MCF 10A (cell line): Measurements from ENCODE around the gene SUSD3. TPM values are rescaled to one million over a fixed set of nuclear protein-coding genes. Genes with fewer than 3 reads are reported as not detected.

Experiments
- BruUV-seq: library from RNA; stranded (reverse); fragments of 400-500 nt; replicated peaks from 2 replicates; lab custom pipeline; 2021; lab: Mats Ljungman, UMichigan
- CTCF ChIA-PET: fragments of 300-600 bp; sonication (Branson Sonifier 250); formaldehyde crosslinking; extraction: SDS; loops from one replicate; lab custom pipeline; 2021; ENCODE audit warnings: antibody characterized with exemption, inconsistent platforms; lab: Yijun Ruan, JAX
- POLR2A ChIA-PET: fragments of 300-600, 350-650 bp; sonication (Branson Sonifier 250); formaldehyde crosslinking; extraction: SDS; loops from one replicate; lab custom pipeline; 2020; ENCODE audit warnings: antibody characterized with exemption, inconsistent platforms; lab: Yijun Ruan, JAX
- DNase-seq: peaks from one replicate; pipeline ENCODE4 v3.0.0-alpha.2; 2018; ENCODE audit not compliant: unreplicated experiment
- H3K27ac Mint-ChIP-seq: one replicate; pipeline ENCODE4 v1.8.0; 2022; ENCODE audit warnings: mild to moderate bottlenecking, low read depth, mixed read lengths; ENCODE audit not compliant: unreplicated experiment
- H3K27me3 Mint-ChIP-seq: one replicate; pipeline ENCODE4 v1.8.0; 2022; ENCODE audit warnings: mixed read lengths; ENCODE audit not compliant: insufficient read depth, unreplicated experiment
- H3K36me3 Mint-ChIP-seq: one replicate; pipeline ENCODE4 v1.8.0; 2022; ENCODE audit warnings: mild to moderate bottlenecking, moderate library complexity, mixed read lengths; ENCODE audit not compliant: insufficient read depth, unreplicated experiment
- H3K4me1 Mint-ChIP-seq: one replicate; pipeline ENCODE4 v1.8.0; 2022; ENCODE audit warnings: mixed read lengths; ENCODE audit not compliant: insufficient read depth, unreplicated experiment
- H3K4me3 Mint-ChIP-seq: one replicate; pipeline ENCODE4 v1.8.0; 2022; ENCODE audit warnings: mild to moderate bottlenecking, moderate library complexity, mixed read lengths; ENCODE audit not compliant: unreplicated experiment
- H3K9me3 Mint-ChIP-seq: one replicate; pipeline ENCODE4 v1.8.0; 2022; ENCODE audit warnings: mixed read lengths; ENCODE audit not compliant: unreplicated experiment
- CTCF ChIP-seq: fragments of 200-600 bp; IDR thresholded peaks from one replicate; pipeline ENCODE4 v1.8.0; 2022; ENCODE audit warnings: antibody characterized with exemption, mild to moderate bottlenecking; ENCODE audit not compliant: unreplicated experiment
- intact Hi-C: fragments of 100-400 bp; cut with micrococcal nuclease; formaldehyde crosslinking; loops from 2 replicates; pipeline ENCODE4 v1.14.1; 2022
- total RNA-seq: library from RNA; stranded (reverse); gene quantifications from 2 replicates; pipeline ENCODE4 v1.2.3, GENCODE V29; 2022

SUSD3 gene
- total RNA-seq, 1 experiment from 2014 or later, result not detected

- POLR2A ChIA-PET, result interaction anchor here (0.6 to 2.1 kb wide), 4 partner anchors 9 to 470 kb away, joined by 3 to 10 read pairs (median 6); no protein-coding TSS in a partner anchor
- CTCF ChIA-PET, result interaction anchor here (0.6 to 5.8 kb wide), 13 partner anchors 9 to 970 kb away, joined by 3 to 35 read pairs (median 4); no protein-coding TSS in a partner anchor
- H3K9me3 Mint-ChIP-seq, result peaks cover 10% of the 10 kb centered on the region
- H3K4me1 Mint-ChIP-seq, result peaks cover 21% of the 10 kb centered on the region
- peaks cover 22% of the 10 kb centered on the region for H3K36me3 Mint-ChIP-seq
- BruUV-seq, result no TSS peak
- no peaks in the 10 kb centered on the region for H3K27me3 Mint-ChIP-seq
- no peak for DNase-seq
- intact Hi-C loops, result no loop called here
- no peak overlapping the region for H3K27ac Mint-ChIP-seq
- TF ChIP-seq CTCF, result no peak
- no peak overlapping the region for H3K4me3 Mint-ChIP-seq
These were observed 48.8 kb downstream of the SUSD3 start for GRCh38 chr9:93107151-93107824.

- Mint-ChIP-seq H3K9me3 (peaks cover 10% of the 10 kb centered on the region), H3K27me3 (no peaks in the 10 kb centered on the region), H3K27ac (no peak overlapping the region), H3K4me3 (no peak overlapping the region), H3K36me3 (peaks cover 22% of the 10 kb centered on the region), H3K4me1 (peaks cover 21% of the 10 kb centered on the region)
- POLR2A ChIA-PET, result interaction anchor here (0.6 to 2.1 kb wide), 4 partner anchors 9 to 470 kb away, joined by 3 to 10 read pairs (median 6); no protein-coding TSS in a partner anchor
- intact Hi-C loops, result loop anchor here (2.0 kb wide), 1 partner anchor 151 kb away; no protein-coding TSS in a partner anchor
- no TSS peak for BruUV-seq
- DNase-seq, result no peak
- TF ChIP-seq CTCF, result no peak
- CTCF ChIA-PET, result interaction anchor here (0.6 to 5.8 kb wide), 9 partner anchors 10 to 654 kb away, joined by 3 to 35 read pairs (median 4); no protein-coding TSS in a partner anchor
These were observed 49.3 kb downstream of the SUSD3 start for GRCh38 chr9:93107825-93108161.

- ChIA-PET CTCF (interaction anchor here (0.5 to 5.8 kb wide), 34 partner anchors 10 to 458 kb away, joined by 3 to 35 read pairs (median 4); no protein-coding TSS in a partner anchor), POLR2A (interaction anchor here (0.9 to 2.1 kb wide), 4 partner anchors 10 to 105 kb away, joined by 3 to 10 read pairs (median 6); partner anchors contain the start of gene NINJ1)
- TF ChIP-seq CTCF, result no peak
- DNase-seq, result no peak
- intact Hi-C loops, result loop anchor here (1.0 to 2.0 kb wide), 3 partner anchors 46 to 152 kb away; no protein-coding TSS in a partner anchor
- no TSS peak for BruUV-seq
- Mint-ChIP-seq H3K27ac (no peak overlapping the region), H3K4me1 (peaks cover 21% of the 10 kb centered on the region), H3K4me3 (no peak overlapping the region), H3K9me3 (peaks cover 10% of the 10 kb centered on the region), H3K27me3 (no peaks in the 10 kb centered on the region), H3K36me3 (peaks cover 19% of the 10 kb centered on the region)
These were observed 50.0 kb downstream of the SUSD3 start for GRCh38 chr9:93108291-93109041.
